Tibial nerve (tissue), 4 donors: ENCODE results near the gene ERO1B.

ENCODE experiments used
- CTCF ChIP-seq, 5 experiments: fragments of 200-600 bp in 3 of 5; fragments of 450-650 bp in 2 of 5; sonication (generic) in 3 of 5; IDR thresholded peaks; one replicate each; pipeline ENCODE4 v1.5.1; 2016 to 2019; ENCODE audit warnings: antibody characterized with exemption in 5 of 5, mild to moderate bottlenecking in 3 of 5, moderate library complexity in 2 of 5
- EP300 ChIP-seq, 2 donors: sonication (generic); formaldehyde crosslinking; IDR thresholded peaks; one replicate each; pipeline ENCODE4 v1.6.1; 2017; ENCODE audit warnings: antibody characterized with exemption in 2 of 2, mild to moderate bottlenecking in 1 of 2
- POLR2A ChIP-seq, 2 donors: fragments of 450-650 bp; IDR thresholded peaks; one replicate each; pipeline ENCODE4 v1.6.1; 2017; ENCODE audit warnings: antibody characterized with exemption in 2 of 2, mild to moderate bottlenecking in 2 of 2, moderate library complexity in 2 of 2

- no peak for TF ChIP-seq CTCF (IDR thresholded peaks at IDR 0.05)
- TF ChIP-seq POLR2A (IDR thresholded peaks at IDR 0.05) = no peak
- TF ChIP-seq EP300 (IDR thresholded peaks at IDR 0.05) = no peak
Observed at GRCh38 chr1:236253918-236254637, 27.7 kb downstream of the ERO1B start.
